HG02970 (cell line): Measurements from ENCODE around the gene ENTPD1.
"Not testable (repeated sequence)": the region's sequence is repeated elsewhere in the genome, so short reads cannot be mapped to it uniquely, and the experiment has no call there.

Experiments used
- ATAC-seq: cut with Tn5 transposase; IDR thresholded peaks from one replicate; pipeline ENCODE4 v1.9.1; 2021; ENCODE audit warnings: mild to moderate bottlenecking, moderate library complexity, moderate number of reproducible peaks; ENCODE audit not compliant: unreplicated experiment, low FRiP score

ENTPD1 gene

GRCh38 chr10:95756041-95756761, at the start of gene ENTPD1:
TSS of gene ENTPD1 (plus strand) at chr10:95756163. CDS start at chr10:95756240, 77 bp downstream.
- no peak for ATAC-seq

- no peak for ATAC-seq
Observed at GRCh38 chr10:95706573-95706972, 49.4 kb upstream of the ENTPD1 start.

DNA sequence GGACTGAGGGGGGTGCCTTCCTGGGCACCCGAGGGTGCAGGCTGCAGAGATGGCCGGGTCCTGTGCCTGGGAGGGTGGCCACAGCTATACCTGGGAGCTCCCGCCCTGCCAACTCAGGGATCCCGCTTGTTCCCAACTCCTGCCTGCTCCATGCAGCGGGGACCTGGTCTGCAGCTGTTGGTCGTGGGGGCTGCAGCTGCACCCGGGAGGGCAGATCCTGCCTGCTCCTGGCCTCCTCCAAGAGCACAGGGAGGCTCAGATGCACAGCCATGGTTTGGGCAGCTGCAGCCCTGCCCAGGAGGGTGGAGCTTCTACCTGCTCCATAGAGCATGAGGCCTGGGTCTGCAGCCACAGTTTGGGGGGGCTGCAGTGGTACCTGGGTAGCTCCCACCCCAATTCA, 49.0 kb upstream of the ENTPD1 start:
- ATAC-seq = no peak

- no peak for ATAC-seq
Observed at GRCh38 chr10:95711492-95711891, 44.5 kb upstream of the ENTPD1 start.

DNA sequence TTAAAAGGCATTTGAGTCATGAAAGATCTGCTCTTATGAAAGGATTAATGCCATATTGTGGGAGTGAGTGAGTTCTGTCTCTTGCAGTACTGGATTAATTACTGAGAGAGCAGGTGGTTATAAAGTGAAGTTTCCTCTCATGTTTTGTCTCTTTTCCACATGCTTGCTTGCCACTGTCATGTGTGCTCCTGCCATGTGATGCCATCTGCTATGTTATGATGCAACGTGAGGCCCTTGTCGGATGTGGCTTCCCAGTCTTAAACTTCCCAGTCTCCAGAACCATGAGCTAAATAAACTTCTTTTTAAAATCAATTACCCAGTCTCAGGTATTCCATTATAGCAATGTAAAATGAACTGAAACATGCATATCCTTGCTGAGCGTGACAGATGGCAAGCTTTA, 39.5 kb upstream of the ENTPD1 start:
- no peak for ATAC-seq

DNA sequence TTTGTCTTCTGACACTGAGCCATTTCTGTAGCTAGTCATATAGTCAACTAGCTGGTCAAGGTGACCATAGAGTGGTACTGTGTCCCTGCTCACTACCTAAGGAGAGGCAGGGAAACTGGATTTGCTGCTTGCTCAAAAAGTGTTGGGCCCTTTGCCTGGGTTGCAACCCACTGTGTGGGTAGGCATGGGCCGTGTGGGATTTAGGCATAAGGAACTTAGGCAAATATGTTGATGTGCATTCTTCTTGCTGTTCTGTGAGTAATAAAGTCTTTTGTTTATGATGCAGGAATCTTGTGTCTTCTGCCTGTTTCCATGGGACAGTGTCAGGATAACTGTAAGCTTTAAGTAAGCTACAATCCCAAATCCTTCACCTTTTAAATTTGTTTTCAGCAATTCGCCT, 39.1 kb upstream of the ENTPD1 start:
- ATAC-seq = no peak

GRCh38 chr10:95720745-95721144, 35.2 kb upstream of the ENTPD1 start:
- ATAC-seq = not testable (repeated sequence)

DNA sequence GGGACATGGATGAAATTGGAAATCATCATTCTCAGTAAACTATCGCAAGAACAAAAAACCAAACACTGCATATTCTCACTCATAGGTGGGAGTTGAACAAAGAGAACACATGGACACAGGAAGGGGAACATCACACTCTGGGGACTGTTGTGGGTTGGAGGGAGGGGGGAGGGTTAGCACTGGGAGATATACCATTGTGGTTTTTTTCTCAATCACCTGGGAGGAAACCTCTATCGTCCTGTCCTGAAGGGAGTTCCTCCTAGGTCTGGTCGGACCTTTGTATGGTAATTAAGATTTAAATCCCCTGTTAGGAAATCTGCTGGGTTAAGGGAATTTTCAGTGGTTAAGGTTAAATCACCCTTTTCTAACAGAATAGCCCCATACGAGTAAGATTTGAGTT, 33.5 kb upstream of the ENTPD1 start:
- not testable (repeated sequence) for ATAC-seq

- no peak for ATAC-seq
Observed at GRCh38 chr10:95728526-95728925, 27.4 kb upstream of the ENTPD1 start.

DNA sequence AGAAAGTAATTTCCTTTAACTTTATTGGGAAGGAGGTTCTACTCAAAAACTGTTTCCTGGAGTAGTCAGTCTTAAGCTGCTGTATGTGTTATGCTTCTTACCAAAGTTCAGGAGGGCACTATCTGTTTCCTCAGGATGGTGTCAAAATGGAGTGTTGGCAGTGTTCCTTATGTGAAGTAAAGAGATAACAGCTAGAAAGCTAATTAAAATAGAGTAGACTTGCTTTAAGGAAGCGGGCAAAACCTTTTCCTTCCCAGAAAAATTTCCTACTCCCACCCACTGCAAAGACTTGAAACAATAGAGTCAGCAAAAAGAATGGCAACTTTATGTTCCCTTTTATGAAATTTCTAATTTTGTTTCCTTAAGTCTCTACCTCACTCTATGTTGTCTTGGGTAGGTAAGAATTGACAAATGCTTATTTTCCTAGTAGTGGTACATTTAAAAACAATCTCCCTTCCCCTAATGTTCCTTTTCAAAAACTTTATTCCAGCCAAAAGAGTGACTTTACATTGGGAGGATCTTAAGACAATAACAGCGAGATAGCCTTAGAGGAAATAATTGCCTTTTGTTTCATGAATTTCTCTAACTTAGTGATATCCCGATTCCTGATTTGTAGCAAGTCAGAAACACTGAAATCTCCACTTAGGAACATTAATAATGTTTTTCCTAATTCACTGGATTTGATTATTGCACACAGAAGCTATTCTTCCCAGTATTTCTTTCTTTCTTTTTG, 26.5 kb upstream of the ENTPD1 start:
- no peak for ATAC-seq

DNA sequence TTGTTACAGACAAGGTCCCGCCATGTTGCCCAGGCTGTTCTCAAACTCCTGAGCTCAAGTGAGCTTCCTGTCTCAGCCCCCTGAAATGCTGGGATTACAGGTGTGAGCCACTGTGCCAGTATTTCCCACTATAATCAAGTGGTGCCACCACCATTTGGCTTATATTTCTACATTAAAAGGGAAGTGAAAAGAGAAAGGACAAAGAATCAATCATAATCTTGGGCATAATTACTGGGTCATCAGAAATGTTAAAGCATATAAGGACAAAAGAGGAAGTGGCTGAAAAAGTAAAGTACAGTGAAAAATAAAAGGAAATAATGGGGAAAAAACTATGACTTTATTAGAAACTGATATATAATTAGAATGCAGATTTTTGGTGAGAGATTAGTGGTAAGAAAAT, 25.7 kb upstream of the ENTPD1 start:
- no peak for ATAC-seq

DNA sequence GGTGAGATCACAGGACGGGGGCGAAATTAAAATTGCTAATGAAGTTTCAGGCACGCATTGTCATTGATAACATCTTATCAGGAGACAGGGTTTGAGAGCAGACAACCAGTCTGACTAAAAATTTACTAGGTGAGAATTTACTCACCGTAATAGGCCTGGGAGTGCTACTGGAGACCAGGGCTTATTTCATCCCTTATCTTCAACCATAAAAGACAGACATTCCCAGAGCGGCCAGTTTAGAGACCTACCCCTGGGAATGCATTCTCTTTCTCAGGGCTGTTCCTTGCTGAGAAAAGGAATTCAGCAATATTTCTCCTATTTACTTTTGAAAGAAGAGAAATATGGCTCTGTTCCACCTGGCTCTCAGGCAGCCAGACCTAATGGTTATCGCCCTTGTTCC, 23.1 kb upstream of the ENTPD1 start:
- ATAC-seq = not testable (repeated sequence)

- no peak for ATAC-seq
Observed at GRCh38 chr10:95739056-95739455, 16.9 kb upstream of the ENTPD1 start.

DNA sequence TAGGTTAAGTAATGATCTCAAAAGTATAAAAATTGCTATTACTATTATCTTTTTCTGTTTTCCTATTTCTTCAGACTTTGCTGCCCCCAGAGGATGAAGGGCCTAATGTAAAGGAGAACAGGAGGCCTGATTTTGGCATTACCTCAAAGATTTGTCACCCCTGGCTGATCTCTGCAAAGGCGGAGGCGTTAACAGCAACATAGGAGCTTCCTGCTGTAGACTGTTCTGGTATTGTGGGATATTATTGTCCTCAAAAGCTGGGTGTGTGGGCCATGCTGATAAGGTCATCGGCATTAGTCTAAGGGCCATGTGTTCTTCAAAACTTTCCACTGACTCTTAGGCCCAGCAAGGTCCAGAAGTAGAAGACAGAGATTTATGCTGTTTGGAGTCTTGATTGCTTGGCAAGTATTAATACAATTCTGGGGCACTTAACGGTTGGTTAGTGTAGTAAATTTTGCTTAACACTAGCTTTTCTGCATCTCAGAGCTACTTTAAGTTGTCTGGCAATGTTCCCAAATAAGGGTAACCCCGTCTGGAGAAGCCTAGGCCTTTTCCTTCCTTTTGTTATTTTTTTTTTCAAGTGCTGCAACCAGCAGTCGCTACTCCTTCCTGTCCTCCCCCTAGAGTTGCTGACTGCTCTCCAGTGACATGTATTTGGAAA, 14.0 kb upstream of the ENTPD1 start:
- ATAC-seq = no peak

GRCh38 chr10:95742485-95742884, 13.5 kb upstream of the ENTPD1 start:
- no peak for ATAC-seq

DNA sequence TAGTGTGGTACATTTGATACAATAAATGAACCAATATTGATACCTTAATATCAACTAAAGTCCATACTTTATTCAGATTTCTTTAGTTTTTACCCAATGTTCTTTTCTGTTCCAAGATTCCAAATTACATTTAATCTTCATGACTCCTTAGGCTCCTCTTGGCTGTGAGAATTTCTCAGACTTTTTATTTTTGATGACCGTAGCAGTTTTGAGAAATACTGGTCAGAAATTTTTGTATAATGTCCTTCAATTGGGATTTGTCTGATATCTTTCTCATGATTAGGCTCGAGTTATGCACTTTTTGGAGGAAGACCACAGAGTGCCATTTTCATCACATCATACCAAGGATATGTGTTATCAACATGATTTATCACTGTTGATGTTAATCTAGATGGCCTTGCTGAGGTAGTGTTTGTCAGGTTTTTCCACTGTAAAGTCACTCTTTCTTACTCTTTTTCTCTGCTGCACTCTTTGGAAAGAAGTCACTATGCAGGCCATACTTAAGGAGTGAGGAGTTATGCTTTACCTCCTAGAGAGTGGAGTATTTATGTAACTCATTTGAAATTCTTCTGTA, 12.9 kb upstream of the ENTPD1 start:
- ATAC-seq = no peak

- ATAC-seq = no peak
Observed at GRCh38 chr10:95745501-95745900, 10.5 kb upstream of the ENTPD1 start.

DNA sequence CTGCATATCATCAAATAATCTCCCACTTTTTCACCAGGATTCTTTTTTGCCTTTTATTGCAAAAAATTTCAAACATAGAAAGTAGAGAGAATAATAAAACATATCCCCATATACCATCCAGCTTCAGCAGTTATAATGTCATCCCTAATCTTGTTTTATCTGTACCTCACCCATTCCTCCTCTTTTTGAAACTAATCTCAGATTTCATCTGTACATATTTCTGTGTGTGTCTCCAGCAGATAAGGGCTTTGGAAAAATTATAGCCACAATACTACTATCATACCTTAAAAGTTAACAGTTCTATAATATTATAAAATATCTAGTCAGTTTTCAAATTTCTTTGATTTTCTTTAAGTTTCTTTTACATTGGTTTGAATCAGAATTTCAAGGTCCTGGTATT, 7.6 kb upstream of the ENTPD1 start:
- ATAC-seq = no peak

- no peak for ATAC-seq
Observed at GRCh38 chr10:95755511-95756004, 405 bp upstream of the ENTPD1 start.

- ATAC-seq = no peak
Observed at GRCh38 chr10:95756809-95757684, 1.1 kb downstream of the ENTPD1 start.
